ENCODE data around the gene ZNF593OS. TPM values are rescaled to one million over a fixed set of nuclear protein-coding genes. Genes with fewer than 3 reads are reported as not detected.

The ZNF593OS gene
- total RNA-seq, 2 donors from 2014 or later, result not detected

GRCh38 chr1:26158908-26159742 lies 12.5 kb downstream of the ZNF593OS start, which contains the start of gene FAM110D:
TSS of gene FAM110D (plus strand) at chr1:26159079. CDS start at chr1:26161292, 2,213 bp downstream.
- Mint-ChIP-seq H3K27ac (no peak within 1 kb of the TSS), H3K36me3 (ENCODE audit: low read depth) (no peaks in the 10 kb centered on the region), H3K4me1 (no peaks in the 10 kb centered on the region), H3K4me3 (no peak within 1 kb of the TSS), H3K9me3 (no peaks in the 10 kb centered on the region), H3K27me3 (peaks cover 30% of the 10 kb centered on the region)
- ATAC-seq (replicated peaks), result no peak

- Mint-ChIP-seq H3K4me1 (no peaks in the 10 kb centered on the region), H3K4me3 (no peak overlapping the region), H3K27me3 (peaks cover 30% of the 10 kb centered on the region), H3K9me3 (no peaks in the 10 kb centered on the region), H3K36me3 (ENCODE audit: low read depth) (no peaks in the 10 kb centered on the region), H3K27ac (no peak overlapping the region)
- ATAC-seq (replicated peaks), result no peak
These were observed 13.2 kb downstream of the ZNF593OS start for GRCh38 chr1:26158271-26158907.

GRCh38 chr1:26156285-26157038 lies 15.2 kb downstream of the ZNF593OS start:
- ATAC-seq (replicated peaks), result no peak
- peaks cover 25% of the 10 kb centered on the region for H3K27me3 Mint-ChIP-seq
- H3K27ac Mint-ChIP-seq, result no peak overlapping the region
- H3K4me3 Mint-ChIP-seq, result no peak overlapping the region
- H3K36me3 Mint-ChIP-seq (ENCODE audit: low read depth), result no peaks in the 10 kb centered on the region
- no peaks in the 10 kb centered on the region for H3K4me1 Mint-ChIP-seq
- H3K9me3 Mint-ChIP-seq, result no peaks in the 10 kb centered on the region

DNA sequence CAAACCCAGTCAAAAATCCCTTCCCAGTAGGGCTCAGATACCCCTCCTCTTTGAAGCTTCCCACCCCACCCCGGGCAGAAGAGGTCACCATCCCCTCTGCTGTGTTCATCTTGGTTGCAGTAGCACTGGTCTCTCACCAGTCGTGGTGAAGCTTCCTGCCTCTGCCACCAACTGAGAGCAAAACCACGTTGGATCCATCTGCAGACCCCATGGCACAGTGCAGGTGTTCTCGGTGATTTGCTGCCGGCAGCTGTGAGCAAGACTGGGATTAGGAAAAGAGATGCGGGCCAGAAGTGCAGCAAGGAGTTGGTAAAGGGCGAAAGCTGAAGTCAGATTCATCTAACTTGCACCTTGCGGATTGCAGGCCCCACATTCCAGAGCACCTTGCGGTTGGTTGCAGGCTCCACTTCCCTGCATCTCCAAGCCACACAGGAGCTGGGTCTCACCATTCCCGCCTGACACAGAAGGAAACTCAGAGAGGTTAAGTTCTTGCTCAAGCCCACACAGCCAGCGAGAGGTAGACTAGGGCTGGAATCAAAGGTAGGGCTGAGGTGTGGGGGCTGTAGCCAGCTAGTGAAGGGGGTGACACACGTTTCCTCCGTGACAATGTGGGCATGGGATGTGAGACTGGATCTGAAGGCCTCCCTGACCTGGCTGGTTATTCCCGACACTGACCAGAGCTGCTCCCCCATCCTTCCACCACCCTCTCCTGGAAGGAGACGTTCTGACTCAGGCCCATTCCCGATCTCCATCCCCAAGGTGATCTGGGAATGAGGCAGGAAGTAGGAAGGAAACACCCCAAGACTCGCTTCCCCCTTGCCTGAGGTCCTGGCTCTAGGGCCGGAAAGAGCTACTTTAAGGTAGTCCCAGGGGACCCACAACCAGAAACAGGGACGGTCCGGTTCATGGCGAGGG lies 16.0 kb downstream of the ZNF593OS start:
- Mint-ChIP-seq H3K36me3 (ENCODE audit: low read depth) (no peaks in the 10 kb centered on the region), H3K27ac (no peak overlapping the region), H3K9me3 (no peaks in the 10 kb centered on the region), H3K4me3 (no peak overlapping the region), H3K4me1 (no peaks in the 10 kb centered on the region), H3K27me3 (peaks cover 25% of the 10 kb centered on the region)
- no peak for ATAC-seq (replicated peaks)

DNA sequence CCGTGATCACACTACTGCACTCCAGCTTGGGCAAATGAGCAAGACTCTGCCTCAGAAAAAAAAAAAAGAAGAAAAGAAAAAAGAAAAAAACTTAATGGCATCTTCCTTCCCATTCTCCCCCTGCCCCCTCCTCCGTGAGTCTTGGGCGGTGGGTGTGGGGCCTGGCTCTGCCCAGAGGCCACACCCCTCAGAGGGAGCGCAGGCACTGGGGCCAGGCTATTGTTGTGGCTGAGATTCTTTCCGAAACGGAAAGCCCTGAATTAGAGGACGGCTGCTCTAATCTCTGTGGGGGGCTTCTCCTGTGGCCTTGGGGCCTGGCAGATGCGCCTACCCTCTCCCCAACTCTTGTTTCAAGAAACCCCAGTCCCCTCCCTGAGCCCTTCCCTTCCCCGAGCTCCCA lies 16.9 kb downstream of the ZNF593OS start:
- Mint-ChIP-seq H3K4me1 (no peaks in the 10 kb centered on the region), H3K27me3 (peaks cover 23% of the 10 kb centered on the region), H3K4me3 (no peak overlapping the region), H3K27ac (no peak overlapping the region), H3K36me3 (ENCODE audit: low read depth) (no peaks in the 10 kb centered on the region), H3K9me3 (no peaks in the 10 kb centered on the region)
- no peak for ATAC-seq (replicated peaks)

GRCh38 chr1:26153966-26154532 lies 17.6 kb downstream of the ZNF593OS start:
- no peak overlapping the region for H3K4me3 Mint-ChIP-seq
- peaks cover 20% of the 10 kb centered on the region for H3K27me3 Mint-ChIP-seq
- H3K4me1 Mint-ChIP-seq, result no peaks in the 10 kb centered on the region
- no peak for ATAC-seq (replicated peaks)
- H3K9me3 Mint-ChIP-seq, result no peaks in the 10 kb centered on the region
- no peak overlapping the region for H3K27ac Mint-ChIP-seq
- H3K36me3 Mint-ChIP-seq (ENCODE audit: low read depth), result no peaks in the 10 kb centered on the region

DNA sequence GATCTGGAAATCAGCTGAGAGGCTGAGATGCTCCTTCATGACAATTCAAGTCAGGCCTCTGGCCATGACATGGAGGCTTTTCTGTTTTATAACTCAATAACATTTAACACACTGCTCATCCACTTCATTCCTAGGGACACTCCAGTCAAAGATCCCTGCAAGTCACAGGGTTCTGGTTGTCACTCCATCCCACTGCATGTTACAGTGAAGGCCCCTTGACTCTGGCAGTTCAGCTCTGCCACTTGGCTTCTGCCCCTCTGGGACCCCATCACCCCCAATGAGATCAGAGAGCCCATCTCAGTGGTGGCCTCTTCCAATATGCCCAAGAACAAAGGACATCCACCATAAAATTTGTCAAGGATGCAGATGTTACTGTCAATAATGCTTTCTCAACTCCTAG lies 22.7 kb downstream of the ZNF593OS start:
- Mint-ChIP-seq H3K27me3 (peaks cover 3% of the 10 kb centered on the region), H3K4me3 (no peak overlapping the region), H3K4me1 (no peaks in the 10 kb centered on the region), H3K27ac (no peak overlapping the region), H3K9me3 (no peaks in the 10 kb centered on the region), H3K36me3 (ENCODE audit: low read depth) (no peaks in the 10 kb centered on the region)
- ATAC-seq (replicated peaks), result no peak

GRCh38 chr1:26145960-26146294 lies 25.7 kb downstream of the ZNF593OS start:
- no peak overlapping the region for H3K4me3 Mint-ChIP-seq
- no peak overlapping the region for H3K27ac Mint-ChIP-seq
- no peaks in the 10 kb centered on the region for H3K9me3 Mint-ChIP-seq
- no peaks in the 10 kb centered on the region for H3K36me3 Mint-ChIP-seq (ENCODE audit: low read depth)
- peaks cover 3% of the 10 kb centered on the region for H3K27me3 Mint-ChIP-seq
- no peak for ATAC-seq (replicated peaks)
- no peaks in the 10 kb centered on the region for H3K4me1 Mint-ChIP-seq

GRCh38 chr1:26145041-26145959 lies 26.3 kb downstream of the ZNF593OS start:
- Mint-ChIP-seq H3K36me3 (ENCODE audit: low read depth) (no peaks in the 10 kb centered on the region), H3K4me3 (no peak overlapping the region), H3K4me1 (no peaks in the 10 kb centered on the region), H3K27ac (no peak overlapping the region), H3K9me3 (no peaks in the 10 kb centered on the region), H3K27me3 (peaks cover 3% of the 10 kb centered on the region)
- peak; percentile 96 for ATAC-seq (replicated peaks)

DNA sequence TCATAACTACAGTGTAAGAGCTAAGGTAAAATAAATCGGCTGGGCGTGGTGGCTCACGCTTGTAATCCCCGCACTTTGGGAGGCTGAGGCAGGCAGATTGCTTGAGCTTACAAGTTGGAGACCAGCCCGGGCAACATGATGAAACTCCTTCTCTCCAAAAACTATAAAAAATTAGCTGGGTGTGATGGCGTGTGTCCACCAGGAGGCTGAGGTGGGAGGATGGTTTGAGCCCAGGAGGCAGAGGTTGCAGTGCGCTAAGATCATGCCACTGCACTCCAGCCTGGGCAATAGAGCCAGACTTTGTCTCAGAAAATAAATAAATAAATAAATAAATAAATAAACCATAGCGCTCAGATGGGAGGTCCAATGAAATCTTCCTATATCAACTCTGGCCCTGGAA lies 29.5 kb downstream of the ZNF593OS start:
- no peak for ATAC-seq (replicated peaks)
- Mint-ChIP-seq H3K27me3 (no peaks in the 10 kb centered on the region), H3K4me3 (no peak overlapping the region), H3K36me3 (ENCODE audit: low read depth) (no peaks in the 10 kb centered on the region), H3K9me3 (no peaks in the 10 kb centered on the region), H3K27ac (no peak overlapping the region), H3K4me1 (no peaks in the 10 kb centered on the region)

DNA sequence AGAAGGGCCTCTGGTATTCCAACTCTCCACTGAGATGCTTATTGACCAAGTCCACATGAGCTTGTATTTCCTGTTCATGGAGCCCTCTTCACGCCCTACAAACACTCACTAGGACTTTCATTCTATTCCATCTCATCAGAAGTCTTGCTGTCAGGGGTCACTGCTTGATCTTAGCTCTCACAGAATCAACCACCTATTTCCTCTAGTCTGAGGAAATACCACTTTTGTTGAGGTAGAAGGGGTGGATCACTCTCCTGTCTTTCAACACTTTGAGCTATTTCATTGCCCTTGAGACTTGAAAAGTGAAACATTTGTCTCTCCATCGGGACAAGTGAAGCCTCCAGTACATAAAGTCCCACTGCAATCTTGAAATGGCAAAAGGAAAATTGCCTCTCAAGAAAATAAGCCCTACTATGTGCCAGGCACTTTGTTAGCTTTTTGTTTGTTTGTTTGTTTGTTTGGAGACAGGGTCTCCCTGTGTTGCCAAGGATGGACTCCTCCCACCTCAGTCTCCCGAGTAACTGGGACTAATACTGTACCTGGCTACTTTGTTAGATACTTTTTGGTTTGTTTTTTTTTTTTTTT lies 32.6 kb downstream of the ZNF593OS start:
- Mint-ChIP-seq H3K4me3 (no peak overlapping the region), H3K9me3 (no peaks in the 10 kb centered on the region), H3K4me1 (no peaks in the 10 kb centered on the region), H3K36me3 (ENCODE audit: low read depth) (no peaks in the 10 kb centered on the region), H3K27ac (no peak overlapping the region), H3K27me3 (no peaks in the 10 kb centered on the region)
- no peak for ATAC-seq (replicated peaks)

GRCh38 chr1:26134466-26134865 lies 37.2 kb downstream of the ZNF593OS start:
- no peak for ATAC-seq (replicated peaks)
- Mint-ChIP-seq H3K27ac (no peak overlapping the region), H3K4me1 (no peaks in the 10 kb centered on the region), H3K4me3 (no peak overlapping the region), H3K36me3 (ENCODE audit: low read depth) (no peaks in the 10 kb centered on the region), H3K27me3 (no peaks in the 10 kb centered on the region), H3K9me3 (no peaks in the 10 kb centered on the region)

GRCh38 chr1:26132834-26133167 lies 38.8 kb downstream of the ZNF593OS start:
- H3K27me3 Mint-ChIP-seq, result no peaks in the 10 kb centered on the region
- peaks cover 3% of the 10 kb centered on the region for H3K4me1 Mint-ChIP-seq
- H3K4me3 Mint-ChIP-seq, result no peak overlapping the region
- H3K9me3 Mint-ChIP-seq, result no peaks in the 10 kb centered on the region
- H3K27ac Mint-ChIP-seq, result no peak overlapping the region
- no peak for ATAC-seq (replicated peaks)
- no peaks in the 10 kb centered on the region for H3K36me3 Mint-ChIP-seq (ENCODE audit: low read depth)
